Right hindlimb (tissue), 1 donor: Measurements from ENCODE around the gene FBXO3.
"Not testable (repeated sequence)": the region's sequence is repeated elsewhere in the genome, so short reads cannot be mapped to it uniquely, and the experiment has no call there.

ENCODE experiments used
- DNase-seq: peaks from one replicate; pipeline ENCODE4 v3.0.0-alpha.2; 2018

The FBXO3 gene

DNA sequence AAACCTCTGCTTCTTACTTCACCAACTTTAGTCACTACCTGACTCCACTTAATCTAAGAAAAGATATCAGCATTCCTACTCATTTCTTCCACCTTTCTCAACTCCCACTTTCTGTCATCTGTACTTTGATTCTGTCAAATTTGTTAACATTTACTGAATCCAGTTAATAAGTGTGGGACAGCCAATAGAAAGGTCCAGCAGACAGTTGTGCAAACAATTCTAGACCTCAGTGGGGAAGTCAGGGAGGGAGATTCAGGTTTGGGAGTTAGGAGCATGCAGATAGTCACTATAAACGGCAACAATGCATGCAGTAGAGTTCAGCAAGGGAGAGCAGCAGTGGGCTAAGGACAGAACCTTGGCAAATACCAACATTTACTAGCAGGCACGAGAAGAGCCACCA is 4.1 kb downstream of the FBXO3 start:
- DNase-seq, result no peak

DNA sequence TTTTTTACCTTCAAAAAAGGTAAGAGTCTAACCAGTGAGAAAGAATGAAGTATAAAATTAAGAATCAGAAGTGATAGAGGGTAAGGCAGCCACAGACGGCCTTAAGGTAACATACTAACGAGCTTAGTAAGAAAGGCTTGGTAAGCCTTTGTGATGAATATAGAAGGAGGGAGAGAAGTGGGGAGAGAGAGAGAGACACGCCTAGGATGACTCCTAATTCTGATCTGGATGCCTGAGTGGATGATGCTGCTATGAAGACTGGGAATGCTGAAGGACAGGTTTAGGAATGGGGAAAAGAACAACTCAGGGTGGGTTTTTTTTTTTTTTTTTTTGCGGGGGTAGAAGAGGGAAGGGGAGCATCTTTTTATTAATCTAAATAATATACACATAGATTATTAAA is 4.8 kb downstream of the FBXO3 start:
- no peak for DNase-seq

GRCh38 chr11:33767624-33768023 is 6.7 kb downstream of the FBXO3 start:
- DNase-seq, result no peak

- DNase-seq, result no peak
These were observed 8.2 kb downstream of the FBXO3 start for GRCh38 chr11:33766085-33766484.

DNA sequence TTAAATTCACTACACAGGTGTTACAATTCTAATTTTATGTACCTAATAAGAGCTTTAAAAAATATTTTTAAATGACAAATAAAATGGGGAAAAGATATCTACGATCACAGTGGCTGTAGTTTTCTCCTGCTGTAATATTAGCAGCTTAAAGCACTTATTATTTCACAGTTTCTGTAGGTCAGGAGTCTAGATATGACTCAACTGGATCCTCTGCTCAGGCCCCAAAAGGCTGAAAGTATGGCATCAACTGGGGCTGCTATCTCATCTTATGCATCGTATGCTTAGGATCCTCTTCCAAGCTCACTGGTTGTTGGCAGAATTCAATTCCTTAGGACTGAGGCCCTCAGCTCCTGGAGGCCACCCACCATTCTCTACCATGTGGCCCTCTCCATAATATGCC is 12.8 kb downstream of the FBXO3 start:
- DNase-seq, result no peak

- no peak for DNase-seq
These were observed 20.9 kb downstream of the FBXO3 start for GRCh38 chr11:33753304-33753967.

- DNase-seq, result no peak
These were observed 22.4 kb downstream of the FBXO3 start for GRCh38 chr11:33751878-33752277.

DNA sequence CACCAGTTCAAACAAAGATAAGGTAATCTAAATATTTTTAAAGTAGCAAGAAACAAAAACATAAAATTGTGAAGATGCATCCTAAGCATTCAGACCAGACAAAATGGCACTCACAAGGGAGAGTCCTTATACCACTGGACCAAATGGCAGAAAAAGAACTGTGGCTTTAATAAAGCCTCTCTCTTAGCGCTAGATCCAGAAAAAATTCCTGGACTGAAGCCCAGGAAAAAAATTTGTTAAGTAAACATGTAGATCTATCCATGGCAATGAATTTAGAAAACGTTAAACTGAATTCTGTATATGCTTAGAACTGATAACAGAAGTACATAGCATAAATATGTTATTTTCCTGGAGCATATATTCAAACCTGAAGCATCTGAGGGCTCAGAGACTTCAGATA is 26.3 kb downstream of the FBXO3 start:
- DNase-seq, result no peak

- no peak for DNase-seq
These were observed 31.0 kb downstream of the FBXO3 start for GRCh38 chr11:33743291-33743690.

GRCh38 chr11:33742249-33742851 is 32.0 kb downstream of the FBXO3 start:
- DNase-seq, result no peak

GRCh38 chr11:33741806-33742205 is 32.5 kb downstream of the FBXO3 start:
- DNase-seq, result no peak

- no peak for DNase-seq
These were observed 36.9 kb downstream of the FBXO3 start for GRCh38 chr11:33737362-33737821.

GRCh38 chr11:33736148-33736812 is 38.0 kb downstream of the FBXO3 start, which contains the start of gene CD59:
Gene CD59 (minus strand): TSS chr11:33736423. CDS start chr11:33722445, 13,978 bp downstream.
- DNase-seq, result peak; percentile 94

GRCh38 chr11:33735271-33736147 is 38.8 kb downstream of the FBXO3 start:
- DNase-seq, result no peak

GRCh38 chr11:33734441-33735270 is 39.7 kb downstream of the FBXO3 start:
- peak; percentile 82 for DNase-seq

DNA sequence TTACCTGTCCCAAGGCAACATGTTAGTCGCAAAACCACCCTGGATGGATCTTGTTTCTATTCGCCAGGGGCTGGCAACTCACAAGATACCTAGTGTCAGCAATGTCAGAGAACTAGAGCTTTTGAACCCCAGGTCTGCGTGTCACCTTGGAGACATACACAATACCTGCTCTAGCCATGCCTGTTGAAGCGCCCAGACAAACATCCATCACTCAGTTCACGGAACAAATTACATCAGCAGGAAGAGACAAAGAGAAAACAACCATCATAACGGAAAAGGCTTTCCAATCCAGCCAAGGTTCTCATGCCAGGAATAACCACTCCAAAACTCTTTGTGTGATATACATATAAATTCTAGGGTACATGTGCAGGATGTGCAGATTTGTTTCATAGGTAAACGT is 40.3 kb downstream of the FBXO3 start:
- DNase-seq, result no peak

DNA sequence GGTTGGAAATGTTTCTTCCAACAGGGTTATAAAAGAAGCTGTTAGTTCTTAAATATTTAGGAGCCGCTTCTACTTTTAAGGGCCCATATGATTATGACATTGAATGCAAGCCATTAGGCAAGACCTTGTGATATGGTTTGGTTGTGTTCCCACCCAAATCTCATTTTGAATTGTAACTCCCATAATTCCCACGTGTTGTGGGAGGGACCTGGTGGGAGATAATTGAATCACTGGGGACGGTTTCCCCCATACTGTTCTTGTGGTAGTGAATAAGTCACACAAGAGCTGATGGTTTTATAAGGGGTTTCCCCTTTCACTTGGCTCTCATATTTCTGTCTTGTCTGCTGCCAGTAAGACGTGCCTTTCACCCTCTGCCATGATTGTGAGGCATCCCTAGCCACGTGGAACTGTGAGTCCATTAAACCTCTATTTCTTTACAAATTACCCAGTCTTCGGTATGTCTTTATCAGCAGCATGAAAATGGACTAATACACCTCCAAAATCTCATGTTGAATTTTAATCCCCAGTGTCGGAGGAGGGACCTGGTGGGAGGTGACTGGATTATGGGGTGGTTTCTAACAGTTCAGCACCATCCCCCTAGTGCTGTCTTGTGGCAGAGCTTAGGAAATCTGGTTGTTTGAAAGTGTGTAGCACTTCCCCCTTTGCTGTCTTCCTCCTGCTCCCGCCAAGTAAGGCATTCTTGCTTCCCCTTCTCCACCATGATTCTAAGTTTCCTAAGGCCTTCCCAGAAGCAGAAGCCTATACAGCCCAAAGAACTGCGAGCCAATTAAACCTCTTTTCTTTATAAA is 42.4 kb downstream of the FBXO3 start:
- no peak for DNase-seq

- DNase-seq, result no peak
These were observed 43.6 kb downstream of the FBXO3 start for GRCh38 chr11:33730716-33731115.

- DNase-seq, result not testable (repeated sequence)
These were observed 45.2 kb downstream of the FBXO3 start for GRCh38 chr11:33729072-33729664.

DNA sequence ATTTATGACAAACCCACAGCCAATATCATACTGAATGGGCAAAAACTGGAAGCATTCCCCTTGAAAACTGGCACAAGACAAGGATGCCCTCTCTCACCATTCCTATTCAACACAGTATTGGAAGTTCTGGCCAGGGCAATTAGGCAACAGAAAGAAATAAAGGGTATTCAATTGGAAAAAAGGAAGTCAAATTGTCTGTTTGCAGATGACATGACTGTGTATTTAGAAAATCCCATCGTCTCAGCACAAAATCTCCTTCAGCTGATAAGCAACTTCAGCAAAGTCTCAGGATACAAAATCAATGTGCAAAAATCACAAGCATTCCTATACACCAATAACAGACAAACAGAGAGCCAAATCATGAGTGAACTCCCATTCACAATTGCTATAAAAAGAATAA is 46.8 kb downstream of the FBXO3 start:
- DNase-seq, result not testable (repeated sequence)

DNA sequence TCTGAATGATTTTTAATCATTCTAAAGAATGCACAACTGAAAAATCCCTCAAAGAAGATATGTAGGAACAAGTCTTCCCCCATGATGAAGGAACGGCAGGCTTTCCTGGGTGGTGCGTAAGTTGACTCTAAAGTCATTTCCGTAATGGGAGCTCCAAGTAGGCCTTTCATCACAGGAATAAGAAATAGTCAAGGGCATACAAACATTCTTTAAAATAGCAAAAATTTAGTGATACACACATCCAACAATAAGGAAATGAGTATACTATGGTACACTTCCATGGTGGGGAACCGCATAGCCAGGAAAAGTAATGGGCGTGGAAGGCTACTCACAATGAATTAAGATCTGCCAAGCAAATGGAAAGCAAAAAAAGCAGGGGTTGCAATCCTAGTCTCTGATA is 48.8 kb downstream of the FBXO3 start:
- no peak for DNase-seq
